ENCODE data around the gene CD247. TPM values are rescaled to one million over a fixed set of nuclear protein-coding genes. Genes with fewer than 3 reads are reported as not detected.

The CD247 gene
- total and polyA plus RNA-seq, 2 experiments from 2014 or later, result not detected

- no peaks in the 10 kb centered on the region for H3K9me2 ChIP-seq (replicated peaks; ENCODE audit: insufficient read depth)
- no peak overlapping the region for H3K27ac ChIP-seq
- no peak for DNase-seq (ENCODE audit: low spot score)
- no peak overlapping the region for H2AFZ ChIP-seq
- no peak for TF ChIP-seq EZH2 (IDR thresholded peaks at IDR 0.05; ENCODE audit: borderline replicate concordance)
- no peak for TF ChIP-seq CTCF (IDR thresholded peaks at IDR 0.05; ENCODE audit: poor library complexity)
- TF ChIP-seq EZH2phosphoT487 (IDR thresholded peaks at IDR 0.05; ENCODE audit: low read depth, severe bottlenecking, unreplicated experiment), result no peak
- no peaks in the 10 kb centered on the region for H3K36me3 ChIP-seq (replicated peaks; ENCODE audit: insufficient read depth, low read depth)
- no peak overlapping the region for H3K4me2 ChIP-seq
- WGBS (ENCODE audit: low lambda C conversion rate, missing lambda C conversion rate), result 95% methylated on average over 3 of the region's 3 CpGs
- peaks cover 4% of the 10 kb centered on the region for H3K4me1 ChIP-seq (ENCODE audit: insufficient read depth)
- no peaks in the 10 kb centered on the region for H4K20me1 ChIP-seq (ENCODE audit: insufficient read depth, poor library complexity, severe bottlenecking)
- H3K27me3 ChIP-seq, result peaks cover 15% of the 10 kb centered on the region
- no peak overlapping the region for H3K4me3 ChIP-seq
- H3K79me2 ChIP-seq, result no peaks in the 10 kb centered on the region
- no peaks in the 10 kb centered on the region for H3K9me3 ChIP-seq (ENCODE audit: low read depth)
Observed at GRCh38 chr1:167441222-167441621, 77.1 kb downstream of the CD247 start.

GRCh38 chr1:167440776-167441175 lies 77.6 kb downstream of the CD247 start:
- H3K4me3 ChIP-seq, result no peak overlapping the region
- no peaks in the 10 kb centered on the region for H3K9me3 ChIP-seq (ENCODE audit: low read depth)
- H3K4me1 ChIP-seq (ENCODE audit: insufficient read depth), result peaks cover 4% of the 10 kb centered on the region
- TF ChIP-seq CTCF (IDR thresholded peaks at IDR 0.05; ENCODE audit: poor library complexity) (no peak), EZH2phosphoT487 (IDR thresholded peaks at IDR 0.05; ENCODE audit: low read depth, severe bottlenecking, unreplicated experiment) (no peak), EZH2 (IDR thresholded peaks at IDR 0.05; ENCODE audit: borderline replicate concordance) (no peak)
- no peak overlapping the region for H3K4me2 ChIP-seq
- H4K20me1 ChIP-seq (ENCODE audit: insufficient read depth, poor library complexity, severe bottlenecking), result no peaks in the 10 kb centered on the region
- peaks cover 15% of the 10 kb centered on the region for H3K27me3 ChIP-seq
- no peaks in the 10 kb centered on the region for H3K36me3 ChIP-seq (replicated peaks; ENCODE audit: insufficient read depth, low read depth)
- no peaks in the 10 kb centered on the region for H3K9me2 ChIP-seq (replicated peaks; ENCODE audit: insufficient read depth)
- no peak overlapping the region for H3K27ac ChIP-seq
- H3K79me2 ChIP-seq, result no peaks in the 10 kb centered on the region
- 91% methylated on average over 8 of the region's 8 CpGs for WGBS (ENCODE audit: low lambda C conversion rate, missing lambda C conversion rate)
- no peak for DNase-seq (ENCODE audit: low spot score)
- H2AFZ ChIP-seq, result no peak overlapping the region

GRCh38 chr1:167440345-167440744 lies 78.0 kb downstream of the CD247 start:
- Histone ChIP-seq H3K4me3 (no peak overlapping the region), H3K79me2 (no peaks in the 10 kb centered on the region), H3K4me1 (ENCODE audit: insufficient read depth) (peaks cover 4% of the 10 kb centered on the region), H3K9me2 (replicated peaks; ENCODE audit: insufficient read depth) (no peaks in the 10 kb centered on the region), H2AFZ (no peak overlapping the region), H3K27ac (no peak overlapping the region), H3K36me3 (replicated peaks; ENCODE audit: insufficient read depth, low read depth) (no peaks in the 10 kb centered on the region), H4K20me1 (ENCODE audit: insufficient read depth, poor library complexity, severe bottlenecking) (no peaks in the 10 kb centered on the region), H3K9me3 (ENCODE audit: low read depth) (no peaks in the 10 kb centered on the region), H3K4me2 (no peak overlapping the region), H3K27me3 (peaks cover 15% of the 10 kb centered on the region)
- TF ChIP-seq EZH2phosphoT487 (IDR thresholded peaks at IDR 0.05; ENCODE audit: low read depth, severe bottlenecking, unreplicated experiment) (no peak), CTCF (IDR thresholded peaks at IDR 0.05; ENCODE audit: poor library complexity) (no peak), EZH2 (IDR thresholded peaks at IDR 0.05; ENCODE audit: borderline replicate concordance) (no peak)
- DNase-seq (ENCODE audit: low spot score), result no peak
- WGBS (ENCODE audit: low lambda C conversion rate, missing lambda C conversion rate), result 94% methylated on average over 4 of the region's 4 CpGs
